HG03175 (cell line): ENCODE results near the gene SHISA7.
"Not testable (repeated sequence)": the region's sequence is repeated elsewhere in the genome, so short reads cannot be mapped to it uniquely, and the experiment has no call there.

Experiments used
- ATAC-seq: cut with Tn5 transposase; IDR thresholded peaks from one replicate; pipeline ENCODE4 v1.9.1; 2021; ENCODE audit warnings: mild to moderate bottlenecking, moderate library complexity; ENCODE audit not compliant: unreplicated experiment

SHISA7 gene

GRCh38 chr19:55421281-55421680, 21.8 kb downstream of the SHISA7 start:
- ATAC-seq = not testable (repeated sequence)

GRCh38 chr19:55419624-55420236, 23.4 kb downstream of the SHISA7 start:
- ATAC-seq = no peak

- ATAC-seq = no peak
Measured at GRCh38 chr19:55419103-55419502, 24.0 kb downstream of the SHISA7 start.

DNA sequence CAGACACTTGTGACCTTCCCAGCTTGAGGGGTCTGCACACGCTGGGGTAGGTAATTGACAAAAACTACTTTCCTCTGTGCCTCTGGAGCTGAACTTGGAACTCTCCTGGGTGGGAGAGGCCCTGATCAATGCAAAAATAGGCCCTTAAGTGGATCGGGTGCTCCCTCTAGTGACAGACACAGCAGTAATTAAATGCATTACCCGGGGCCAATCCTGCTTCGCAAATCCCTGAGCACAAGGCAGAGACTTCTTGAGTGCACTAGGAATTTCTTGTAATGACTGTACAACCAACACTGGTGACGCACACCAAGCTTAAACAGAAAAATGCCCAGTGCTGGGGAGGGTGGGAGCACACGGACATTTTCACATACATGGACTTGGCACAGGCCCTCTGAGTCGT, 24.9 kb downstream of the SHISA7 start:
- ATAC-seq = no peak

GRCh38 chr19:55410168-55410567, 32.9 kb downstream of the SHISA7 start:
- ATAC-seq = no peak

DNA sequence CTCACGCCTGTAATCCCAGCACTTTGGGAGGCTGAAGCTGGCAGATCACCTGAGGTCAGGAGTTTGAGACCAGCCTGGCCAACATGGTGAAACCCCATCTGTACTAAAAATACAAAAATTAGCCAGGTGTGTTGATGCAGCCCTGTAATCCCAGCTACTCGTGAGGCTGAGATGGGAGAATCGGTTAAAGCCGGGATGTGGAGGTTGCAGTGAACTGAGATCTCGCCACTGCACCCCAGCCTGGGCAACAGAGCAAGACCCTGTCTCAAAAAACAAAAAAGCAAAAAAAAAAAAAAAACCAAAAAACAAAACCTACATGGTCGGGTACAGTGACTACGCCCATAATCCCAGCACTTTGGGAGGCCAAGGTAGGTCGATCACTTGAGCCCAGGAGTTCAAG, 33.9 kb downstream of the SHISA7 start:
- not testable (repeated sequence) for ATAC-seq

GRCh38 chr19:55408533-55408872, 34.6 kb downstream of the SHISA7 start:
- no peak for ATAC-seq

DNA sequence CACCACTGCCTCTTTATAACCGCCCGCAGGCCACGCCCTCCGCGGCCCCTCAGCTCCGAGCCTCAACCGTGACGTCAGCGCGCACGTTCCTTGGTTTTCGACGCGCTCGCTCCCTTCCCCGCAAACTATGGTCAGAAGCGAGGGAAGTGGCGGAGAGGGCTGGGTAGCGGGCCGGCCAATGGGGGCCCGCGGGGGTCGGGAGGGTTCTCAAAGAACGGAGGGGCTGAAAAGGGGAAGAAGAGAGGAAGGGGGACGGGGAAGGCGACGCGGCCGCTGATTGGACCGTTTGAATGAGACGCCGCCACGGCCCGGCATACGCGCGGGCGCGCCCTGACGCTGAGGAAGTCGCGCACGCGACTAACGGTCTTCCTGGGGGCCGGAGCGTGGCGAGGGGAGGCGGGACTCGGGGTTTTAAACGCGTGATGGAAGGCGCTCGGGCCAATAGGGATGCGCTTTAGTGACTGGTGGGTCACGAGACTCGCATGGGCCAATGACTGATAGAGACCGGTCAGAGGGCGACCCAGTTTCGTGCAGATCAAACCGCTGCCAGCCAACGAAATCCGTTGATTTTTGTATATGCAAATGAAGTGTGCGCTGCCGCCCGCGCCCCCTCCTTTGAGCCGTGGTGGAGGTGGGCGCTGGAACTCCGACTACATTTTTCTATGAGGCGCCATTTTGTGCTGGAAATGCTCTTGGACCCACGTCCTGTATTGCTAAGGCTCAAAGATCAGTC, 35.1 kb downstream of the SHISA7 start:
- peak; percentile 90 for ATAC-seq

- not testable (repeated sequence) for ATAC-seq
Measured at GRCh38 chr19:55407550-55407799, 35.6 kb downstream of the SHISA7 start, which contains the start of gene UBE2S. Gene UBE2S, minus strand, starts transcription at chr19:55407788. Its CDS starts 199 bp downstream, at chr19:55407589.

- peak; percentile 3 for ATAC-seq
Measured at GRCh38 chr19:55406826-55407549, 36.1 kb downstream of the SHISA7 start.

- no peak for ATAC-seq
Measured at GRCh38 chr19:55406091-55406825, 36.8 kb downstream of the SHISA7 start.

- ATAC-seq = no peak
Measured at GRCh38 chr19:55405638-55406037, 37.5 kb downstream of the SHISA7 start.

DNA sequence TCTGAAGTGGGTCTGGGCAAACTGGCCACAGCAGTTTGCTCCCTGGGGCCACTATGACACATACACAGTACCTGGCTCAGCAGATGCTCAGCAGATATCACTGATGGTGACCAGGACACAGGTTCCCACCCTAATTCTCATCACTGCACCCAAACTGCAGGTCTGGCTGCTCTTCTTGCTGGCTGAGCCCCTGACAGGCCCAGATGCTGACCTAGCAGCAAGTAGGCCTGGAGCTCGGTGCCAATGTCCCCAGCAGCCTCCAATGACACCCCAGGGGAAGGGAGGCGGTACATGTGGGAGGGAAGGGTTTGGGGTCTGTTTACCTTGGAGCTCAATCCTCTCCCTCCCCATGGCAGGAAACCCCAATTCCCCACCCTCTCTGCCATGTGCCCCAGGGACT, 40.6 kb downstream of the SHISA7 start:
- no peak for ATAC-seq

GRCh38 chr19:55401390-55401789, 41.7 kb downstream of the SHISA7 start:
- ATAC-seq = not testable (repeated sequence)

GRCh38 chr19:55400281-55401087, 42.6 kb downstream of the SHISA7 start:
- no peak for ATAC-seq

DNA sequence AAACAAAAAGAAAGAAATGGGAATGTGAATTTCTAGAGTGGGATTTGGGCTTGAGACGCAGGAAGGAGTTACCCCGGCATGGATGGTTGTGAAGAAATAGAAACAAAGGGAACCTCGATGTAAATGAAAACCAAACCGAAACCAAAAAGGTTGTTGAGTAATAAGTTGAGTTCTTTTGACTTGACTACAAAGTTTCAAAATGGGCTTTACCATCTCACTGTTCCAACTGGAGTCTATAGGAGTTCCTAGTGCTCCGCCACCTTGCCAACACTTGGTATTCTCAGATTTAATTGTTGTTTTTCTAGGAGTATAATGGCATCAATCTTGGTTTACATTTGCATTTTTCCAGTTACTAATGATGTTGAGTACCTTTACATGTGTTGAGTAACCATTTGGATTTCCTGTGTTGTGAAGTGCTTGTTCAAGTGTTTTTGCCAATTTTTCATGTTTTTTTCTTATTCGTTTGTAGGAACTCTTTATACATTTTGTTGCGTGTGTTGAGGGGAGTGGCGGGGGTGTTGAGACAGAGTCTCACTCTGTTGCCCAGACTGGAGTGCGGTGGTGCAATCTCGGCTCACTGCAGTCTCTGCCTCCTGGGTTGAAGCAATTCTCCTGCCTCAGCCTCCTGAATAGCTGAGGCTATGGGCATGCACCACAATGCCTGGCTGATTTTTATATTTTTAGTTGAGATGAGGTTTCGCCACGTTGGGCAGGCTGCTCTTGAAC, 44.7 kb downstream of the SHISA7 start:
- no peak for ATAC-seq

- no peak for ATAC-seq
Measured at GRCh38 chr19:55392820-55393761, 50.0 kb downstream of the SHISA7 start.

DNA sequence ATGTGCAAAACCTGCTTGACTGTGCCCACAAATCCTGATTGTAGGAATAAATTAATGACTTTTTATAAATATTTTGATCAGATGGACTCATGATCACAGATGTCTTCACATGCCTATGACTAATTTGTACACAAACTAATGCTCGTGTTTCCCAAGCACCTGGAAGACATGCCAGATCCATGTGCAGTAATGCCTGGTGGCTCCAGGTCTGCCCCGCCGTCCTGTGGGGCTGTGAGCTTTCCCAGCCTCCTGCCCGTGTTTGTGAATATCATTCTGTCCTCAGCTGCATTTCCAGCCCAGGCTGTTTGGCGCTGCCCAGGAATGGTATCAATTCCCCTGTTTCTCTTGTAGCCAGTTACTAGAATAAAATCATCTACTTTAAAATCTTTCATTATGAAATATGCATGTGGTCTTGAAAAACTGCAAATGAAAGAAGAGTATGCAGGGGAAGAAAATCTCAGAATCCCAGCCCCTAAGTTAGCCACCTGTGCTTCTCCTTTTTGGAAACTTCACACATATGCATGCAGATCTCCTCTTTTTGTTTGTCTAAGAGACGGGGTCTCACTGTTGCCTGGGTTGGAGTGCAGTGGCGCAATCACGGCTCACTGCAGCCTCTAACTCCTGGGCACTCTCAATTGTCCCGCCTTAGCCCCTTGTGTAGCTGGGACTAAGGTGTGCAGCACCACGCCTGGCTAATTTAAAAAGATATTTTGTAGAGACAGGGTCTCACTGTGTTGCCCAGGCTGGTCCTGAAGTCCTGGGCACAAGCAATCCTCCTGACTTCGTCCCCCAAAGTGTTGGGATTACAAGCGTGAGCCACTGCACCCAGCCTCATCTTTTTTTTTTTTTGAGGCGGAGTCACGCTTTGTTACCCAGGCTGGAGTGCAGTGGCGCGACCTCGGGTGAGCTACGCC, 51.1 kb downstream of the SHISA7 start:
- no peak for ATAC-seq
